IMR-90 (cell line): ENCODE data around the gene RTKN. TPM values are rescaled to one million over a fixed set of nuclear protein-coding genes. Genes with fewer than 3 reads are reported as not detected.
"Not testable (repeated sequence)": the region's sequence is repeated elsewhere in the genome, so short reads cannot be mapped to it uniquely, and the experiment has no call there.

ENCODE experiments used
- ATAC-seq: fragments of 200-7000 bp; cut with Tn5 transposase; 2 replicates; pipeline ENCODE4 v1.9.1; 2020; ENCODE audit warnings: low read depth, mild to moderate bottlenecking, moderate library complexity
- BruUV-seq: library from RNA; stranded (reverse); fragments of 400-500 nt; replicated peaks from 2 replicates; lab custom pipeline; 2021; lab: Mats Ljungman, UMichigan
- CTCF ChIA-PET: fragments of 300-600 bp; formaldehyde crosslinking; extraction: SDS; loops from one replicate; lab custom pipeline; 2021; ENCODE audit warnings: antibody characterized with exemption; lab: Yijun Ruan, JAX
- POLR2A ChIA-PET: fragments of 300-600 bp; sonication (Branson Sonifier 250); formaldehyde crosslinking; loops from one replicate; lab custom pipeline; 2022; ENCODE audit warnings: antibody characterized with exemption; ENCODE audit not compliant: unreplicated experiment; lab: Charles Lee
- DNase-seq: peaks from one replicate; pipeline ENCODE4 v3.0.0; 2013
- H2AFZ ChIP-seq: replicated peaks from 2 replicates; pipeline ENCODE3; 2013; ENCODE audit warnings: low read length, mild to moderate bottlenecking; ENCODE audit not compliant: poor library complexity
- H2AK5ac ChIP-seq: 2 replicates; pipeline ENCODE4 v1.6.1; 2013; ENCODE audit warnings: low read depth, low read length, inconsistent platforms
- H2AK9ac ChIP-seq: replicated peaks from 2 replicates; pipeline ENCODE3; 2013; ENCODE audit warnings: mild to moderate bottlenecking, low read depth, low read length, moderate library complexity; ENCODE audit not compliant: poor library complexity
- H2BK120ac ChIP-seq: 2 replicates; pipeline ENCODE4 v1.6.1; 2013; ENCODE audit warnings: low read depth, low read length, inconsistent platforms
- H2BK15ac ChIP-seq: 3 replicates; pipeline ENCODE4 v1.6.1; 2013; ENCODE audit warnings: low read depth, low read length, inconsistent platforms
- H2BK20ac ChIP-seq: 2 replicates; pipeline ENCODE4 v1.6.1; 2013; ENCODE audit warnings: low read depth, mild to moderate bottlenecking, inconsistent platforms, low read length, moderate library complexity
- H2BK5ac ChIP-seq: 2 replicates; pipeline ENCODE4 v1.6.1; 2013; ENCODE audit warnings: mild to moderate bottlenecking, low read depth, low read length, inconsistent platforms; ENCODE audit not compliant: poor library complexity, severe bottlenecking
- H3K14ac ChIP-seq: replicated peaks from 2 replicates; pipeline ENCODE4 v1.6.1; 2013; ENCODE audit warnings: low read depth, low read length, inconsistent platforms
- H3K18ac ChIP-seq: 2 replicates; pipeline ENCODE4 v1.6.1; 2013; ENCODE audit warnings: low read depth, low read length, control low read depth
- H3K23ac ChIP-seq: 2 replicates; pipeline ENCODE4 v1.6.1; 2013; ENCODE audit warnings: low read depth, low read length, inconsistent platforms
- H3K27ac ChIP-seq: 2 replicates; pipeline ENCODE4 v1.5.1; 2013; ENCODE audit warnings: mild to moderate bottlenecking, control low read depth, low read length; ENCODE audit not compliant: insufficient read depth
- H3K27me3 ChIP-seq: 2 replicates; pipeline ENCODE4 v1.6.1; 2013; ENCODE audit warnings: low read length; ENCODE audit not compliant: control insufficient read depth, insufficient read depth
- H3K36me3 ChIP-seq: 2 replicates; pipeline ENCODE4 v1.6.1; 2013; ENCODE audit warnings: low read length, mixed read lengths; ENCODE audit not compliant: control insufficient read depth, insufficient read depth
- H3K4ac ChIP-seq: 2 replicates; pipeline ENCODE4 v1.6.1; 2013; ENCODE audit warnings: low read depth, low read length, inconsistent platforms
- H3K4me1 ChIP-seq: 2 replicates; pipeline ENCODE4 v1.6.1; 2013; ENCODE audit warnings: low read length, mixed read lengths; ENCODE audit not compliant: control insufficient read depth, insufficient read depth
- H3K4me2 ChIP-seq: 2 replicates; pipeline ENCODE4 v1.6.1; 2013; ENCODE audit warnings: low read depth, mild to moderate bottlenecking, control low read depth, low read length, moderate library complexity
- H3K4me3 ChIP-seq: 2 replicates; pipeline ENCODE4 v1.5.1; 2013; ENCODE audit warnings: low read depth, mild to moderate bottlenecking, control low read depth, low read length, moderate library complexity; ENCODE audit not compliant: insufficient read depth
- H3K56ac ChIP-seq: 2 replicates; pipeline ENCODE4 v1.6.1; 2013; ENCODE audit warnings: low read length, inconsistent platforms; ENCODE audit not compliant: insufficient read depth; ENCODE audit errors: extremely low read depth
- H3K79me1 ChIP-seq, 2 experiments: 2 replicates each; pipeline ENCODE4 v1.6.1; 2013; ENCODE audit warnings: low read length in 2 of 2, inconsistent platforms in 1 of 2, low read depth in 1 of 2
- H3K9ac ChIP-seq: 2 replicates; pipeline ENCODE4 v1.6.1; 2013; ENCODE audit warnings: low read depth, low read length, control low read depth
- H3K9me1 ChIP-seq: 2 replicates; pipeline ENCODE4 v1.6.1; 2013; ENCODE audit warnings: low read length, inconsistent platforms; ENCODE audit not compliant: insufficient read depth
- H3K9me3 ChIP-seq: 2 replicates; pipeline ENCODE4 v1.6.1; 2013; ENCODE audit warnings: low read length; ENCODE audit not compliant: control insufficient read depth, insufficient read depth
- H4K20me1 ChIP-seq: 2 replicates; pipeline ENCODE4 v1.6.1; 2013; ENCODE audit warnings: low read length, inconsistent platforms; ENCODE audit not compliant: insufficient read depth
- H4K5ac ChIP-seq: 2 replicates; pipeline ENCODE4 v1.6.1; 2013; ENCODE audit warnings: mild to moderate bottlenecking, low read depth, low read length, control low read depth
- H4K8ac ChIP-seq, 2 experiments: 2 replicates each; pipeline ENCODE4 v1.6.1; 2013; ENCODE audit warnings: low read depth in 2 of 2, low read length in 2 of 2, control low read depth in 1 of 2, inconsistent platforms in 1 of 2
- H4K91ac ChIP-seq: 2 replicates; pipeline ENCODE4 v1.6.1; 2013; ENCODE audit warnings: low read depth, low read length, inconsistent platforms; ENCODE audit not compliant: insufficient read depth
- WGBS, 2 experiments: methylation state at CpG; one replicate each; pipeline versions ENCODE4 v1.1.5 to v1.1.7; 2013; ENCODE audit warnings: missing lambda C conversion rate in 2 of 2; ENCODE audit not compliant: insufficient read length in 1 of 2; ENCODE audit errors: extremely low coverage in 2 of 2; 5-methylcytosine and 5-hydroxymethylcytosine counted together
- dilution Hi-C: fragments of 300-500 bp; cut with HindIII; formaldehyde crosslinking; loops from one replicate; pipeline ENCODE4 v1.14.3; 2018; ENCODE audit warnings: low sequenced_read_pairs; ENCODE audit not compliant: unreplicated experiment
- in situ Hi-C: fragments of 300-500 bp; cut with MboI; formaldehyde crosslinking; loops from 3 replicates; pipeline ENCODE4 v1.14.3; 2019; ENCODE audit warnings: low sequenced_read_pairs, inconsistent platforms, mixed read lengths
- intact Hi-C: fragments of 100-400 bp; cut with micrococcal nuclease; formaldehyde crosslinking; loops from 2 replicates; pipeline ENCODE4 v1.10.0; 2022
- polyA plus RNA-seq, 3 experiments: library from polyadenylated mRNA; depleted of rRNA; stranded (reverse); fragments of >200 nt; gene quantifications; 2 replicates each; pipeline ENCODE4 v1.2.3, GENCODE V29; 2012; ENCODE audit warnings: low replicate concordance in 1 of 3
- total RNA-seq: library from RNA; depleted of rRNA; stranded (reverse); fragments of >200 nt; gene quantifications from 2 replicates; pipeline ENCODE4 v1.2.3, GENCODE V29; 2012

RTKN gene
- total and polyA plus RNA-seq, 2 of the 4 experiments (the other 2 are of a cell fraction), result 11.1 to 19.7 TPM

DNA sequence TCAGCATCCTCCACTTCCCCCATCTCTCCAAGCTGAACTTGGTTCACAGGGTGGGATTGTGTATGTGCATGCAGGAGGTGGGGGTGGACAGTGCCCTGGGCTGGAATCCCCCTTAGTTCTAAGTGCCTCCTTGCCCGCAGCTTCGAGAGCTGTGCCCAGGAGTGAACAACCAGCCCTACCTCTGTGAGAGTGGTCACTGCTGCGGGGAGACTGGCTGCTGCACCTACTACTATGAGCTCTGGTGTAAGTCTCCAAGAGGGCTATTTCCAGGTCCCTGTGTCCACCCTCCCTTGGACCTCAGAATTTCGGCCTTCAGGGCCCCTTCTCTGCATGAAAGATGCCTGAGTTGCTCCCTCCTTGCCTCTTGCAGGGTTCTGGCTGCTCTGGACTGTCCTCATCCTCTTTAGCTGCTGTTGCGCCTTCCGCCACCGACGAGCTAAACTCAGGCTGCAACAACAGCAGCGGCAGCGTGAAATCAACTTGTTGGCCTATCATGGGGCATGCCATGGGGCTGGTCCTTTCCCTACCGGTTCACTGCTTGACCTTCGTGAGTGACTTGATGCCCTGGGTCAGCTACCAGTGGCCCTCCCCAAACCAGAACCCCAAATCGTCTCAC, 17.9 kb upstream of the RTKN start:
- H2BK20ac ChIP-seq, H3K14ac ChIP-seq, H3K4me3 ChIP-seq, H3K27me3 ChIP-seq, POLR2A ChIA-PET, H2BK5ac ChIP-seq, H3K27ac ChIP-seq, H3K9me1 ChIP-seq, H4K91ac ChIP-seq, H2BK15ac ChIP-seq, BruUV-seq, DNase-seq, ATAC-seq, H4K20me1 ChIP-seq, H2AFZ ChIP-seq, H3K9me3 ChIP-seq, H3K18ac ChIP-seq, CTCF ChIA-PET, in situ Hi-C loops, H2BK120ac ChIP-seq, dilution Hi-C loops, H3K56ac ChIP-seq, intact Hi-C loops: not testable (repeated sequence)
- H3K4ac ChIP-seq, result peak overlapping the region; percentile 43; the same call in 1 of the 2 replicates
- WGBS, 2 experiments, result 93% methylated on average over 9 of the region's 13 CpGs; no CpG with 5 or more reads in 1 of the 2 experiments
- H3K4me1 ChIP-seq, result peaks cover 13% of the 10 kb centered on the region
- H3K9ac ChIP-seq, result 0 out of 2 replicates have a peak overlapping the region, but pooled peaks have one; percentile 13
- peaks cover 18 to 60% of the 10 kb centered on the region in 2 experiments for H3K79me1 ChIP-seq
- peak overlapping the region; percentile 12; the same call in 1 of the 2 replicates for H3K23ac ChIP-seq
- H4K8ac ChIP-seq, result peak overlapping the region in 1 of 2 experiments; percentile 95; a peak in 1 of 4 replicates
- peak overlapping the region; percentile 44 for H2AK9ac ChIP-seq
- peaks cover 21% of the 10 kb centered on the region for H3K36me3 ChIP-seq
- peak overlapping the region; percentile 11; the same call in 1 of the 2 replicates for H4K5ac ChIP-seq
- peak overlapping the region; percentile 31; the same call in 1 of the 2 replicates for H3K4me2 ChIP-seq
- H2AK5ac ChIP-seq, result peak overlapping the region; percentile 62; the same call in 1 of the 2 replicates
